Breast epithelium (tissue), 3 donors: ENCODE results near the gene MDFIC2.

Experiments used
- POLR2A ChIP-seq: fragments of 450-650 bp; IDR thresholded peaks from one replicate; pipeline ENCODE4 v1.6.1; 2016; ENCODE audit warnings: antibody characterized with exemption, mild to moderate bottlenecking, moderate library complexity
- TF ChIP-seq, protein P1 (sequence below), 3 donors: fragments of 450-650 bp; IDR thresholded peaks; one replicate each; pipeline ENCODE4 v1.5.1; 2016 to 2017; ENCODE audit warnings: antibody characterized with exemption in 3 of 3, mild to moderate bottlenecking in 3 of 3, moderate library complexity in 3 of 3

DNA sequence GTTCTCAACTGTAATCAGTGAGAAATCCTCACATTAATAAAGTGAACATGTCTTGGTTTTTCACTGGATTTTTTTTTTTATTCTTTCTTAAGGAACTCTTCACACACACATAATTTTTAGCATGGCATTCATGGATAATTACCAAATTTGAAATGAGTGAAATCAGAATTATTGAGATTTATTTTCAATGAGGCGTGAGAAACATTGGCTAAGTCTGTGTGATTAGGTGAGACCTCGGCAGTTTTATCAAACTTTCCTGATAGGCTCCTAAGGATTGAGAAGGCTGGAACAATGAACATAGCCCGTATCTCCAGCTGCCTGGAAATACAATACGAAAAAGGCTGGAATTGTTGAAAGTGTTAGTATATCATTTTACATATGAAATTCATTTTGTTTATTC lies 35.5 kb downstream of the MDFIC2 start:
- TF ChIP-seq, protein P1, sequence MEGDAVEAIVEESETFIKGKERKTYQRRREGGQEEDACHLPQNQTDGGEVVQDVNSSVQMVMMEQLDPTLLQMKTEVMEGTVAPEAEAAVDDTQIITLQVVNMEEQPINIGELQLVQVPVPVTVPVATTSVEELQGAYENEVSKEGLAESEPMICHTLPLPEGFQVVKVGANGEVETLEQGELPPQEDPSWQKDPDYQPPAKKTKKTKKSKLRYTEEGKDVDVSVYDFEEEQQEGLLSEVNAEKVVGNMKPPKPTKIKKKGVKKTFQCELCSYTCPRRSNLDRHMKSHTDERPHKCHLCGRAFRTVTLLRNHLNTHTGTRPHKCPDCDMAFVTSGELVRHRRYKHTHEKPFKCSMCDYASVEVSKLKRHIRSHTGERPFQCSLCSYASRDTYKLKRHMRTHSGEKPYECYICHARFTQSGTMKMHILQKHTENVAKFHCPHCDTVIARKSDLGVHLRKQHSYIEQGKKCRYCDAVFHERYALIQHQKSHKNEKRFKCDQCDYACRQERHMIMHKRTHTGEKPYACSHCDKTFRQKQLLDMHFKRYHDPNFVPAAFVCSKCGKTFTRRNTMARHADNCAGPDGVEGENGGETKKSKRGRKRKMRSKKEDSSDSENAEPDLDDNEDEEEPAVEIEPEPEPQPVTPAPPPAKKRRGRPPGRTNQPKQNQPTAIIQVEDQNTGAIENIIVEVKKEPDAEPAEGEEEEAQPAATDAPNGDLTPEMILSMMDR (IDR thresholded peaks at IDR 0.05), result no peak
- TF ChIP-seq POLR2A, result no peak
